PC-3 (cell line): ENCODE data around the gene ARHGEF28.

Experiments
- CTCF ChIP-seq: fragments of 300-600 bp; sonication (generic); conservative IDR thresholded peaks from 2 replicates; pipeline ENCODE4 v1.5.1; 2017; ENCODE audit warnings: antibody characterized with exemption, low read depth, mild to moderate bottlenecking, low read length
- EZH2phosphoT487 ChIP-seq: fragments of 300-600 bp; sonication (generic); IDR thresholded peaks from 2 replicates; pipeline ENCODE4 v1.6.1; 2018; ENCODE audit warnings: mild to moderate bottlenecking, antibody characterized with exemption, low read length, borderline replicate concordance

- TF ChIP-seq CTCF (no peak), EZH2phosphoT487 (no peak)
Observed at GRCh38 chr5:73836607-73837006, 210.6 kb downstream of the ARHGEF28 start.
